IMR-90 (cell line): Measurements from ENCODE around the gene PHPT1. TPM values are rescaled to one million over a fixed set of nuclear protein-coding genes. Genes with fewer than 3 reads are reported as not detected.
A peak's percentile ranks its signal among the peaks of the same experiment; 100 is the strongest.

Experiments used
- ATAC-seq: fragments of 200-7000 bp; cut with Tn5 transposase; 2 replicates; pipeline ENCODE4 v1.9.1; 2020; ENCODE audit warnings: low read depth, mild to moderate bottlenecking, moderate library complexity
- BruUV-seq: library from RNA; stranded (reverse); fragments of 400-500 nt; replicated peaks from 2 replicates; lab custom pipeline; 2021; lab: Mats Ljungman, UMichigan
- CTCF ChIA-PET: fragments of 300-600 bp; formaldehyde crosslinking; extraction: SDS; loops from one replicate; lab custom pipeline; 2021; ENCODE audit warnings: antibody characterized with exemption; lab: Yijun Ruan, JAX
- POLR2A ChIA-PET: fragments of 300-600 bp; sonication (Branson Sonifier 250); formaldehyde crosslinking; loops from one replicate; lab custom pipeline; 2022; ENCODE audit warnings: antibody characterized with exemption; ENCODE audit not compliant: unreplicated experiment; lab: Charles Lee
- DNase-seq: peaks from one replicate; pipeline ENCODE4 v3.0.0; 2013
- H2AFZ ChIP-seq: replicated peaks from 2 replicates; pipeline ENCODE3; 2013; ENCODE audit warnings: low read length, mild to moderate bottlenecking; ENCODE audit not compliant: poor library complexity
- H2AK5ac ChIP-seq: 2 replicates; pipeline ENCODE4 v1.6.1; 2013; ENCODE audit warnings: low read depth, low read length, inconsistent platforms
- H2AK9ac ChIP-seq: replicated peaks from 2 replicates; pipeline ENCODE3; 2013; ENCODE audit warnings: mild to moderate bottlenecking, low read depth, low read length, moderate library complexity; ENCODE audit not compliant: poor library complexity
- H2BK120ac ChIP-seq: 2 replicates; pipeline ENCODE4 v1.6.1; 2013; ENCODE audit warnings: low read depth, low read length, inconsistent platforms
- H2BK15ac ChIP-seq: 3 replicates; pipeline ENCODE4 v1.6.1; 2013; ENCODE audit warnings: low read depth, low read length, inconsistent platforms
- H2BK20ac ChIP-seq: 2 replicates; pipeline ENCODE4 v1.6.1; 2013; ENCODE audit warnings: low read depth, mild to moderate bottlenecking, inconsistent platforms, low read length, moderate library complexity
- H2BK5ac ChIP-seq: 2 replicates; pipeline ENCODE4 v1.6.1; 2013; ENCODE audit warnings: mild to moderate bottlenecking, low read depth, low read length, inconsistent platforms; ENCODE audit not compliant: poor library complexity, severe bottlenecking
- H3K14ac ChIP-seq: replicated peaks from 2 replicates; pipeline ENCODE4 v1.6.1; 2013; ENCODE audit warnings: low read depth, low read length, inconsistent platforms
- H3K18ac ChIP-seq: 2 replicates; pipeline ENCODE4 v1.6.1; 2013; ENCODE audit warnings: low read depth, low read length, control low read depth
- H3K23ac ChIP-seq: 2 replicates; pipeline ENCODE4 v1.6.1; 2013; ENCODE audit warnings: low read depth, low read length, inconsistent platforms
- H3K27ac ChIP-seq: 2 replicates; pipeline ENCODE4 v1.5.1; 2013; ENCODE audit warnings: mild to moderate bottlenecking, control low read depth, low read length; ENCODE audit not compliant: insufficient read depth
- H3K27me3 ChIP-seq: 2 replicates; pipeline ENCODE4 v1.6.1; 2013; ENCODE audit warnings: low read length; ENCODE audit not compliant: control insufficient read depth, insufficient read depth
- H3K36me3 ChIP-seq: 2 replicates; pipeline ENCODE4 v1.6.1; 2013; ENCODE audit warnings: low read length, mixed read lengths; ENCODE audit not compliant: control insufficient read depth, insufficient read depth
- H3K4ac ChIP-seq: 2 replicates; pipeline ENCODE4 v1.6.1; 2013; ENCODE audit warnings: low read depth, low read length, inconsistent platforms
- H3K4me1 ChIP-seq: 2 replicates; pipeline ENCODE4 v1.6.1; 2013; ENCODE audit warnings: low read length, mixed read lengths; ENCODE audit not compliant: control insufficient read depth, insufficient read depth
- H3K4me2 ChIP-seq: 2 replicates; pipeline ENCODE4 v1.6.1; 2013; ENCODE audit warnings: low read depth, mild to moderate bottlenecking, control low read depth, low read length, moderate library complexity
- H3K4me3 ChIP-seq: 2 replicates; pipeline ENCODE4 v1.5.1; 2013; ENCODE audit warnings: low read depth, mild to moderate bottlenecking, control low read depth, low read length, moderate library complexity; ENCODE audit not compliant: insufficient read depth
- H3K56ac ChIP-seq: 2 replicates; pipeline ENCODE4 v1.6.1; 2013; ENCODE audit warnings: low read length, inconsistent platforms; ENCODE audit not compliant: insufficient read depth; ENCODE audit errors: extremely low read depth
- H3K79me1 ChIP-seq, 2 experiments: 2 replicates each; pipeline ENCODE4 v1.6.1; 2013; ENCODE audit warnings: low read length in 2 of 2, inconsistent platforms in 1 of 2, low read depth in 1 of 2
- H3K9ac ChIP-seq: 2 replicates; pipeline ENCODE4 v1.6.1; 2013; ENCODE audit warnings: low read depth, low read length, control low read depth
- H3K9me1 ChIP-seq: 2 replicates; pipeline ENCODE4 v1.6.1; 2013; ENCODE audit warnings: low read length, inconsistent platforms; ENCODE audit not compliant: insufficient read depth
- H3K9me3 ChIP-seq: 2 replicates; pipeline ENCODE4 v1.6.1; 2013; ENCODE audit warnings: low read length; ENCODE audit not compliant: control insufficient read depth, insufficient read depth
- H4K20me1 ChIP-seq: 2 replicates; pipeline ENCODE4 v1.6.1; 2013; ENCODE audit warnings: low read length, inconsistent platforms; ENCODE audit not compliant: insufficient read depth
- H4K5ac ChIP-seq: 2 replicates; pipeline ENCODE4 v1.6.1; 2013; ENCODE audit warnings: mild to moderate bottlenecking, low read depth, low read length, control low read depth
- H4K8ac ChIP-seq, 2 experiments: 2 replicates each; pipeline ENCODE4 v1.6.1; 2013; ENCODE audit warnings: low read depth in 2 of 2, low read length in 2 of 2, control low read depth in 1 of 2, inconsistent platforms in 1 of 2
- H4K91ac ChIP-seq: 2 replicates; pipeline ENCODE4 v1.6.1; 2013; ENCODE audit warnings: low read depth, low read length, inconsistent platforms; ENCODE audit not compliant: insufficient read depth
- BHLHE40 ChIP-seq: fragments of 150-350 bp; IDR thresholded peaks from 2 replicates; pipeline ENCODE4 v1.6.1; 2016; ENCODE audit warnings: mild to moderate bottlenecking, low read depth, low read length
- FOS ChIP-seq: fragments of 150-350 bp; IDR thresholded peaks from 2 replicates; pipeline ENCODE4 v1.6.1; 2016; ENCODE audit warnings: low read depth, low read length
- MAFK ChIP-seq: IDR thresholded peaks from 2 replicates; pipeline ENCODE4 v1.6.1; 2012; ENCODE audit warnings: low read depth, low read length, improper control_type of control experiment
- MAZ ChIP-seq: IDR thresholded peaks from 2 replicates; pipeline ENCODE4 v1.6.1; 2012; ENCODE audit warnings: low read depth, mild to moderate bottlenecking, low read length, improper control_type of control experiment, moderate library complexity, borderline replicate concordance
- SMC3 ChIP-seq: fragments of 150-350 bp; IDR thresholded peaks from 2 replicates; pipeline ENCODE4 v1.6.1; 2016; ENCODE audit warnings: low read depth, mild to moderate bottlenecking, antibody characterized with exemption, low read length, moderate library complexity
- USF2 ChIP-seq: fragments of 150-350 bp; IDR thresholded peaks from 2 replicates; pipeline ENCODE4 v1.6.1; 2017; ENCODE audit warnings: mild to moderate bottlenecking, antibody characterized with exemption, low read length, low read depth
- WGBS, 2 experiments: methylation state at CpG; one replicate each; pipeline versions ENCODE4 v1.1.5 to v1.1.7; 2013; ENCODE audit warnings: missing lambda C conversion rate in 2 of 2; ENCODE audit not compliant: insufficient read length in 1 of 2; ENCODE audit errors: extremely low coverage in 2 of 2; 5-methylcytosine and 5-hydroxymethylcytosine counted together
- dilution Hi-C: fragments of 300-500 bp; cut with HindIII; formaldehyde crosslinking; loops from one replicate; pipeline ENCODE4 v1.14.3; 2018; ENCODE audit warnings: low sequenced_read_pairs; ENCODE audit not compliant: unreplicated experiment
- in situ Hi-C: fragments of 300-500 bp; cut with MboI; formaldehyde crosslinking; loops from 3 replicates; pipeline ENCODE4 v1.14.3; 2019; ENCODE audit warnings: low sequenced_read_pairs, inconsistent platforms, mixed read lengths
- intact Hi-C: fragments of 100-400 bp; cut with micrococcal nuclease; formaldehyde crosslinking; loops from 2 replicates; pipeline ENCODE4 v1.10.0; 2022
- polyA plus RNA-seq, 3 experiments: library from polyadenylated mRNA; depleted of rRNA; stranded (reverse); fragments of >200 nt; gene quantifications; 2 replicates each; pipeline ENCODE4 v1.2.3, GENCODE V29; 2012; ENCODE audit warnings: low replicate concordance in 1 of 3
- total RNA-seq: library from RNA; depleted of rRNA; stranded (reverse); fragments of >200 nt; gene quantifications from 2 replicates; pipeline ENCODE4 v1.2.3, GENCODE V29; 2012
- TF ChIP-seq, protein P1 (sequence below): fragments of 150-350 bp; IDR thresholded peaks from 2 replicates; pipeline ENCODE4 v1.6.1; 2016; ENCODE audit warnings: low read depth, mild to moderate bottlenecking, low read length, moderate library complexity, borderline replicate concordance

The PHPT1 gene
- total and polyA plus RNA-seq, 2 of the 4 experiments (the other 2 are of a cell fraction) = 79.8 to 214 TPM

DNA sequence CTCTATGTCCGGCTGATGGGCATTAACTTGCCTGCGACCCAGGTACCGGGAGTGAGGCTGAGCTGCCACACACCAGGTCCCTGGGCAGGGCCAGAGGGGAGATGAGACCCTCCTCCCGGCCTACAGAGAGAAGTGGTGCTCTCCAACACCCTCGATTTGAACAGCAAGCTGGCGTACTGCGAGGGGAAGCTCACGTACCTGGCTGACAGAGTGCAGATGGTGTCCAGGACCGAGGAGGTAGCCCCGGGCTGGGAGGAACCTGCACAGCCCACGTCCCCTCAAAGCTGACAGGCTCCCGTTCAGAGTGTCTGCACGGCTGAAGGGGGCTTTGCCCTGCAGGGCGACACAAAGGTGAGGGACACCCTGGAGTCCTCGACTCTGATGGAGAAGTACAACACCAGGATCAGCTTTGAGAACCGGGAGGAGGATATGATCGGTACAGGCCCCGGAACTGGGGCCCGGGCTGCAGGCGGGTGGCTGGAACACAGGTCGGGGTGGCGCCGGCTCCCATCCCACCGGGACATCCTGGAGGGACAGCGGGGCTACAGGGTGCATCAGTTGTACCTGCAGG, 42.5 kb upstream of the PHPT1 start:
- H2AK9ac ChIP-seq = peak overlapping the region; percentile 97
- peak overlapping the region; percentile 99 for H2AFZ ChIP-seq
- intact Hi-C loops = no loop called here

More for the DNA sequence above, 42.5 kb upstream of the PHPT1 start:
- peak overlapping the region; percentile 75 for H3K4me3 ChIP-seq
- POLR2A ChIA-PET = no interaction called here
- peak overlapping the region; percentile 24; the same call in 1 of the 2 replicates for H3K23ac ChIP-seq
- H3K27ac ChIP-seq = peak overlapping the region; percentile 68; the same call in 1 of the 2 replicates
- peak overlapping the region; percentile 67 for H3K9ac ChIP-seq
- in situ Hi-C loops = no loop called here
- no peak for DNase-seq
- no TSS peak for BruUV-seq
- H2BK5ac ChIP-seq = no peak overlapping the region
- CTCF ChIA-PET = interaction anchor here (0.6 kb wide), 1 partner anchor 36 kb away, joined by 3 read pairs; the partner anchor contains the start of gene AJM1
- peaks cover 11% of the 10 kb centered on the region; the same call in 1 of the 2 replicates for H4K20me1 ChIP-seq
- no peaks in the 10 kb centered on the region for H3K9me3 ChIP-seq
- dilution Hi-C loops = no loop called here
- H2BK120ac ChIP-seq = no peak overlapping the region
- H4K8ac ChIP-seq = peak overlapping the region; percentile 22 to 94; a peak in 3 of 4 replicates
- H3K4me1 ChIP-seq = peaks cover 13% of the 10 kb centered on the region
- no peaks in the 10 kb centered on the region for H3K9me1 ChIP-seq
- ATAC-seq = no peak
- peaks cover 25 to 38% of the 10 kb centered on the region in 2 experiments for H3K79me1 ChIP-seq
- H3K36me3 ChIP-seq = peaks cover 3% of the 10 kb centered on the region
- no peak overlapping the region for H2BK20ac ChIP-seq
- no peak overlapping the region; the same call in 1 of the 2 replicates for H3K56ac ChIP-seq
- 0 out of 2 replicates have a peak overlapping the region, but pooled peaks have one; percentile 70 for H4K91ac ChIP-seq
- H4K5ac ChIP-seq = no peak overlapping the region
- peak overlapping the region; percentile 89; the same call in 1 of the 2 replicates for H3K4ac ChIP-seq
- peaks cover 5% of the 10 kb centered on the region for H3K27me3 ChIP-seq
- H3K18ac ChIP-seq = no peak overlapping the region
- 63% methylated on average over 17 of the region's 25 CpGs; no CpG with 5 or more reads in 1 of the 2 experiments for WGBS, 2 experiments
- H3K4me2 ChIP-seq = peak overlapping the region; percentile 75
- peak overlapping the region; percentile 94; the same call in 1 of the 2 replicates for H3K14ac ChIP-seq
- H2BK15ac ChIP-seq = no peak overlapping the region
- H2AK5ac ChIP-seq = peak overlapping the region; percentile 56
- no peak for TF ChIP-seq BHLHE40
- no peak for TF ChIP-seq MAZ
- TF ChIP-seq, protein P1, sequence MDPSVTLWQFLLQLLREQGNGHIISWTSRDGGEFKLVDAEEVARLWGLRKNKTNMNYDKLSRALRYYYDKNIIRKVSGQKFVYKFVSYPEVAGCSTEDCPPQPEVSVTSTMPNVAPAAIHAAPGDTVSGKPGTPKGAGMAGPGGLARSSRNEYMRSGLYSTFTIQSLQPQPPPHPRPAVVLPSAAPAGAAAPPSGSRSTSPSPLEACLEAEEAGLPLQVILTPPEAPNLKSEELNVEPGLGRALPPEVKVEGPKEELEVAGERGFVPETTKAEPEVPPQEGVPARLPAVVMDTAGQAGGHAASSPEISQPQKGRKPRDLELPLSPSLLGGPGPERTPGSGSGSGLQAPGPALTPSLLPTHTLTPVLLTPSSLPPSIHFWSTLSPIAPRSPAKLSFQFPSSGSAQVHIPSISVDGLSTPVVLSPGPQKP = no peak
- TF ChIP-seq FOS = no peak
- no peak for TF ChIP-seq SMC3
- no peak for TF ChIP-seq USF2
- TF ChIP-seq MAFK = no peak
